Measurements from ENCODE around the gene XAGE5. TPM values are rescaled to one million over a fixed set of nuclear protein-coding genes. Genes with fewer than 3 reads are reported as not detected.
"Not testable (repeated sequence)": the region's sequence is repeated elsewhere in the genome, so short reads cannot be mapped to it uniquely, and the experiment has no call there.

Gene XAGE5
- total and polyA plus RNA-seq, 9 donors = not detected

GRCh38 chrX:52852110-52852860 lies 41.2 kb downstream of the XAGE5 start:
- WGBS, 3 donors = 70 to 79% (median 76%) methylated on average over 9 of the region's 9 CpGs
- TF ChIP-seq POLR2A (IDR thresholded peaks at IDR 0.05) = no peak
- TF ChIP-seq CTCF (IDR thresholded peaks at IDR 0.05) = no peak
- no peak for TF ChIP-seq EP300 (IDR thresholded peaks at IDR 0.05)

GRCh38 chrX:52856991-52857525 lies 46.0 kb downstream of the XAGE5 start:
- 47 to 51% (median 49%) methylated on average over 4 of the region's 4 CpGs for WGBS, 3 donors
- H3K4me1 ChIP-seq (ENCODE audit: insufficient read depth); intact Hi-C loops (cut with DNase I); H3K27ac ChIP-seq; H3K27me3 ChIP-seq; H3K4me3 ChIP-seq; DNase-seq; H3K36me3 ChIP-seq; H3K9me3 ChIP-seq: not testable (repeated sequence)

More at GRCh38 chrX:52852110-52852860, 41.2 kb downstream of the XAGE5 start:
- Histone ChIP-seq H3K27ac (no peak overlapping the region), H3K4me1 (ENCODE audit: insufficient read depth) (no peaks in the 10 kb centered on the region), H3K4me3 (no peak overlapping the region), H3K36me3 (no peaks in the 10 kb centered on the region), H3K9me3 (no peaks in the 10 kb centered on the region), H3K27me3 (no peaks in the 10 kb centered on the region)
- intact Hi-C loops (cut with DNase I) = no loop called here
- no peak for DNase-seq

- Histone ChIP-seq H3K4me1 (ENCODE audit: insufficient read depth) (no peaks in the 10 kb centered on the region), H3K27me3 (no peaks in the 10 kb centered on the region), H3K4me3 (no peak overlapping the region), H3K9me3 (no peaks in the 10 kb centered on the region), H3K36me3 (no peaks in the 10 kb centered on the region), H3K27ac (no peak overlapping the region)
- TF ChIP-seq POLR2A (IDR thresholded peaks at IDR 0.05) (no peak), CTCF (IDR thresholded peaks at IDR 0.05) (no peak)
- intact Hi-C loops (cut with DNase I) = no loop called here
- 39 to 41% (median 40%) methylated on average over 6 of the region's 6 CpGs for WGBS, 3 donors
- DNase-seq = no peak
Observed at GRCh38 chrX:52865343-52865998, 54.4 kb downstream of the XAGE5 start.

Small RNA genes within 50 kb of the gene (small RNA-seq; reads per million reads assigned to genes)
- not detected for gene AC244505.6
- gene AC244505.7 = not detected

Other genes starting within 250 kb of the XAGE5 start
- not detected for gene SSX7, start 156.4 kb upstream of the XAGE5 start, total RNA-seq
- not detected for gene SSX7, start 156.4 kb upstream of the XAGE5 start, polyA plus RNA-seq
- not detected for gene SSX2, start 104.1 kb upstream of the XAGE5 start, total RNA-seq
- gene SSX2, start 104.1 kb upstream of the XAGE5 start, polyA plus RNA-seq = not detected
- gene SSX2B, start 60.0 kb upstream of the XAGE5 start, total RNA-seq = not detected
- gene SSX2B, start 60.0 kb upstream of the XAGE5 start, polyA plus RNA-seq = not detected
- not detected for gene SPANXN5, start 13.9 kb upstream of the XAGE5 start, total RNA-seq
- not detected for gene SPANXN5, start 13.9 kb upstream of the XAGE5 start, polyA plus RNA-seq
- gene XAGE3, start 56.8 kb downstream of the XAGE5 start, total RNA-seq = not detected
- not detected for gene XAGE3, start 56.8 kb downstream of the XAGE5 start, polyA plus RNA-seq
- 10 to 100 TPM in 4 of 7 donors, 1 to 10 TPM in 3; 6.8 to 22.9 (median 13.6) TPM for gene FAM156B, start 86.0 kb downstream of the XAGE5 start, total RNA-seq
- 10 to 100 TPM in 1 of 2 donors, 1 to 10 TPM in 1; 2.2 to 14.9 TPM for gene FAM156B, start 86.0 kb downstream of the XAGE5 start, polyA plus RNA-seq
- gene FAM156A, start 147.2 kb downstream of the XAGE5 start, total RNA-seq = 10 to 100 TPM in 6 of 7 donors, 1 to 10 TPM in 1; 8.7 to 24.1 (median 17.9) TPM
- 10 to 100 TPM; 13.2 to 16.6 TPM for gene FAM156A, start 147.2 kb downstream of the XAGE5 start, polyA plus RNA-seq
- gene GPR173, start 237.5 kb downstream of the XAGE5 start, total RNA-seq = 10 to 100 TPM in 3 of 7 donors, 1 to 10 TPM in 4; 2.9 to 15.6 (median 8.4) TPM
- gene GPR173, start 237.5 kb downstream of the XAGE5 start, polyA plus RNA-seq = 1 to 10 TPM; 4.0 to 4.1 TPM

Measured in ovary (tissue), 9 donors.